ENCODE results near the gene SETSIP.

Gene SETSIP

GRCh38 chr1:92066321-92066720 lies 8.9 kb downstream of the SETSIP start:
- H3K36me3 ChIP-seq (ENCODE audit: control insufficient read depth in 2 of 2, insufficient read depth in 1 of 2, low read length in 2 of 2): no peaks in the 10 kb centered on the region
- H3K4me3 ChIP-seq (ENCODE audit: low read depth, low read length): no peak overlapping the region
- H3K4me1 ChIP-seq (ENCODE audit: control insufficient read depth, insufficient read depth, low read length): no peaks in the 10 kb centered on the region
- H3K27ac ChIP-seq (ENCODE audit: extremely low read depth, low read depth, low read length): no peak overlapping the region
- CTCF ChIA-PET: interaction anchor here (0.5 to 2.1 kb wide), 2 partner anchors 69 to 939 kb away, joined by 3 to 6 read pairs; no protein-coding TSS in a partner anchor
- POLR2A ChIA-PET: no interaction called here
- TF ChIP-seq ZNF324 (tag by site-specific recombination; IDR thresholded peaks at IDR 0.05): no peak
- TF ChIP-seq KLF9 (tag by site-specific recombination; IDR thresholded peaks at IDR 0.05; ENCODE audit: low read depth): no peak
- TF ChIP-seq ZNF274 (IDR thresholded peaks at IDR 0.05; ENCODE audit: low read length): no peak
- no peak for TF ChIP-seq ZNF274 (tag by site-specific recombination; IDR thresholded peaks at IDR 0.05; ENCODE audit: borderline replicate concordance)
- no peak for TF ChIP-seq ZNF654 (tag by site-specific recombination; IDR thresholded peaks at IDR 0.05; ENCODE audit: low read depth)
- TF ChIP-seq ZNF335 (tag by site-specific recombination; conservative IDR thresholded peaks at IDR 0.05): no peak
- no peak for TF ChIP-seq ZBTB49 (tag by site-specific recombination; IDR thresholded peaks at IDR 0.05; ENCODE audit: low read depth)
- TF ChIP-seq SP2 (tag by site-specific recombination; IDR thresholded peaks at IDR 0.05): no peak
- H3K9me3 ChIP-seq (ENCODE audit: control insufficient read depth, insufficient read depth, low read depth, low read length): no peaks in the 10 kb centered on the region

GRCh38 chr1:92065042-92065441 lies 10.2 kb downstream of the SETSIP start:
- ChIA-PET CTCF (interaction anchor here (2.1 kb wide), 1 partner anchor 68 kb away, joined by 6 read pairs; no protein-coding TSS in a partner anchor), POLR2A (no interaction called here)
- Histone ChIP-seq H3K9me3 (ENCODE audit: control insufficient read depth, insufficient read depth, low read depth, low read length) (no peaks in the 10 kb centered on the region), H3K4me3 (ENCODE audit: low read depth, low read length) (no peak overlapping the region), H3K4me1 (ENCODE audit: control insufficient read depth, insufficient read depth, low read length) (no peaks in the 10 kb centered on the region), H3K27ac (ENCODE audit: extremely low read depth, low read depth, low read length) (no peak overlapping the region), H3K36me3 (ENCODE audit: control insufficient read depth in 2 of 2, insufficient read depth in 1 of 2, low read length in 2 of 2) (no peaks in the 10 kb centered on the region)
- TF ChIP-seq ZNF354C (tag by site-specific recombination; IDR thresholded peaks at IDR 0.05; ENCODE audit: borderline replicate concordance, low read depth): no peak
- no peak for TF ChIP-seq HOXA7 (CRISPR knock-in tag; IDR thresholded peaks at IDR 0.05; ENCODE audit: borderline replicate concordance)
- TF ChIP-seq ZNF558 (tag by site-specific recombination; IDR thresholded peaks at IDR 0.05): no peak
- TF ChIP-seq ZNF26 (tag by site-specific recombination; IDR thresholded peaks at IDR 0.05): no peak
- no peak for TF ChIP-seq ZNF114 (tag by site-specific recombination; IDR thresholded peaks at IDR 0.05)
- no peak for TF ChIP-seq ZNF274 (IDR thresholded peaks at IDR 0.05; ENCODE audit: low read length)
- TF ChIP-seq ZNF274 (tag by site-specific recombination; IDR thresholded peaks at IDR 0.05; ENCODE audit: borderline replicate concordance): no peak
- no peak for TF ChIP-seq BCL11A (tag by site-specific recombination; IDR thresholded peaks at IDR 0.05; ENCODE audit: low read depth)
- TF ChIP-seq ZNF146 (tag by site-specific recombination; IDR thresholded peaks at IDR 0.05): no peak
- TF ChIP-seq ZNF596 (tag by site-specific recombination; IDR thresholded peaks at IDR 0.05): no peak
- TF ChIP-seq INSM2 (tag by site-specific recombination; IDR thresholded peaks at IDR 0.05): no peak
- no peak for TF ChIP-seq ZNF155 (tag by site-specific recombination; IDR thresholded peaks at IDR 0.05)
- TF ChIP-seq ZSCAN30 (tag by site-specific recombination; IDR thresholded peaks at IDR 0.05): no peak
- no peak for TF ChIP-seq ZIC2 (tag by site-specific recombination; IDR thresholded peaks at IDR 0.05)
- TF ChIP-seq ZEB2 (tag by site-specific recombination; IDR thresholded peaks at IDR 0.05): no peak
- TF ChIP-seq ZNF362 (tag by site-specific recombination; IDR thresholded peaks at IDR 0.05): no peak
- no peak for TF ChIP-seq ZNF398 (tag by site-specific recombination; IDR thresholded peaks at IDR 0.05)
- no peak for TF ChIP-seq MEIS1 (CRISPR knock-in tag; IDR thresholded peaks at IDR 0.05; ENCODE audit: borderline replicate concordance)
- TF ChIP-seq ZNF133 (tag by site-specific recombination; IDR thresholded peaks at IDR 0.05): no peak
- TF ChIP-seq SP2 (tag by site-specific recombination; IDR thresholded peaks at IDR 0.05): no peak
- TF ChIP-seq ZNF529 (tag by site-specific recombination; IDR thresholded peaks at IDR 0.05; ENCODE audit: insufficient replicate concordance): no peak
